ENCODE results near the gene HAUS7. TPM values are rescaled to one million over a fixed set of nuclear protein-coding genes. Genes with fewer than 3 reads are reported as not detected.

The HAUS7 gene
- total RNA-seq, 1 donor from 2014 or later, result 23.0 TPM

GRCh38 chrX:153493085-153493484, 22.7 kb upstream of the HAUS7 start:
- intact Hi-C loops (cut with DNase I), result no loop called here
- no peak overlapping the region for H3K4me3 ChIP-seq
- no peaks in the 10 kb centered on the region for H3K9me3 ChIP-seq
- ATAC-seq (no peak), DNase-seq (no peak)
- no peaks in the 10 kb centered on the region for H3K36me3 ChIP-seq
- no peak for TF ChIP-seq CTCF (IDR thresholded peaks at IDR 0.05)
- H3K27me3 ChIP-seq, result no peaks in the 10 kb centered on the region
- no peak overlapping the region for H3K27ac ChIP-seq
- no peaks in the 10 kb centered on the region for H3K4me1 ChIP-seq

GRCh38 chrX:153492543-153492942, 22.2 kb upstream of the HAUS7 start:
- Histone ChIP-seq H3K27ac (no peak overlapping the region), H3K36me3 (no peaks in the 10 kb centered on the region), H3K4me3 (no peak overlapping the region), H3K9me3 (no peaks in the 10 kb centered on the region), H3K4me1 (no peaks in the 10 kb centered on the region), H3K27me3 (no peaks in the 10 kb centered on the region)
- DNase-seq (no peak), ATAC-seq (no peak)
- TF ChIP-seq CTCF (IDR thresholded peaks at IDR 0.05), result no peak
- intact Hi-C loops (cut with DNase I), result no loop called here

GRCh38 chrX:153491918-153492317, 21.5 kb upstream of the HAUS7 start:
- DNase-seq (no peak), ATAC-seq (no peak)
- no peaks in the 10 kb centered on the region for H3K4me1 ChIP-seq
- H3K4me3 ChIP-seq, result no peak overlapping the region
- H3K36me3 ChIP-seq, result no peaks in the 10 kb centered on the region
- H3K27me3 ChIP-seq, result no peaks in the 10 kb centered on the region
- no peak for TF ChIP-seq CTCF (IDR thresholded peaks at IDR 0.05)
- peak overlapping the region; percentile 24 for H3K27ac ChIP-seq
- H3K9me3 ChIP-seq, result no peaks in the 10 kb centered on the region
- intact Hi-C loops (cut with DNase I), result no loop called here

- H3K27me3 ChIP-seq, result no peaks in the 10 kb centered on the region
- H3K4me1 ChIP-seq, result no peaks in the 10 kb centered on the region
- no peak overlapping the region for H3K4me3 ChIP-seq
- intact Hi-C loops (cut with DNase I), result no loop called here
- ATAC-seq (no peak), DNase-seq (no peak)
- H3K9me3 ChIP-seq, result no peaks in the 10 kb centered on the region
- no peak for TF ChIP-seq CTCF (IDR thresholded peaks at IDR 0.05)
- no peaks in the 10 kb centered on the region for H3K36me3 ChIP-seq
- H3K27ac ChIP-seq, result peak overlapping the region; percentile 24
Measured at GRCh38 chrX:153491351-153491914, 21.1 kb upstream of the HAUS7 start.

GRCh38 chrX:153490217-153490930, 20.0 kb upstream of the HAUS7 start:
- ATAC-seq (no peak), DNase-seq (no peak)
- Histone ChIP-seq H3K9me3 (no peaks in the 10 kb centered on the region), H3K27me3 (no peaks in the 10 kb centered on the region), H3K27ac (no peak overlapping the region), H3K36me3 (no peaks in the 10 kb centered on the region), H3K4me1 (no peaks in the 10 kb centered on the region), H3K4me3 (no peak overlapping the region)
- no peak for TF ChIP-seq CTCF (IDR thresholded peaks at IDR 0.05)
- intact Hi-C loops (cut with DNase I), result no loop called here
